K562 (cell line): ENCODE data around the gene CLEC4A. TPM values are rescaled to one million over a fixed set of nuclear protein-coding genes. Genes with fewer than 3 reads are reported as not detected.
A peak's percentile ranks its signal among the peaks of the same experiment; 100 is the strongest.

Experiments
- ATAC-seq: fragments of 200-7000 bp; cut with Tn5 transposase; 3 replicates; pipeline ENCODE4 v1.9.1; 2020; ENCODE audit warnings: moderate library complexity
- BruUV-seq: library from RNA; stranded (reverse); fragments of 400-500 nt; replicated peaks from 2 replicates; lab custom pipeline; 2021; lab: Mats Ljungman, UMichigan
- CTCF ChIA-PET: fragments of 300-600 bp; formaldehyde crosslinking; extraction: SDS; loops from one replicate; lab custom pipeline; 2021; ENCODE audit warnings: low intra/inter-chr PET ratio; lab: Yijun Ruan, JAX
- POLR2A ChIA-PET: fragments of 300-600, 350-650 bp; sonication (Branson Sonifier 250); formaldehyde crosslinking; extraction: SDS; loops from one replicate; lab custom pipeline; 2021; ENCODE audit warnings: antibody characterized with exemption, inconsistent platforms; lab: Yijun Ruan, JAX
- DNase-seq, 4 experiments: peaks; one replicate each; pipeline versions ENCODE4 v3.0.0 to v3.0.0-alpha.2; 2011 to 2018; ENCODE audit warnings: low spot score in 3 of 4, mixed read lengths in 3 of 4; ENCODE audit errors: extremely low read depth in 1 of 4
- FAIRE-seq: peaks from 2 replicates; lab custom pipeline; 2011; peaks lifted over from hg19 to GRCh38; lab: Jason Lieb, UNC
- H2AFZ ChIP-seq: 2 replicates; pipeline ENCODE4 v1.6.0; 2011; ENCODE audit warnings: low read depth, low read length, control low read depth, inconsistent platforms
- H3K27ac ChIP-seq: fragments of 200-600 bp; 3 replicates; pipeline ENCODE4 v1.8.0; 2011; ENCODE audit warnings: low read depth, mild to moderate bottlenecking, control low read depth, inconsistent platforms, low read length, moderate library complexity, mixed read lengths; ENCODE audit errors: extremely low read depth
- H3K27me3 ChIP-seq, 2 experiments: fragments of 300-600 bp in 1 of 2; 2 replicates in 1 of 2; 3 replicates in 1 of 2; pipeline versions ENCODE4 v1.6.0 to v1.8.0; 2011; ENCODE audit warnings: inconsistent platforms in 2 of 2, low read length in 2 of 2, mild to moderate bottlenecking in 1 of 2, mixed read lengths in 1 of 2, moderate library complexity in 1 of 2; ENCODE audit not compliant: control insufficient read depth in 2 of 2, insufficient read depth in 2 of 2
- H3K36me3 ChIP-seq: fragments of 300-600 bp; 3 replicates; pipeline ENCODE4 v1.8.0; 2011; ENCODE audit warnings: mild to moderate bottlenecking, low read length, inconsistent platforms; ENCODE audit not compliant: control insufficient read depth, insufficient read depth
- H3K4me1 ChIP-seq, 2 experiments: fragments of 200-600 bp in 1 of 2; replicated peaks in 1 of 2; 2 replicates in 1 of 2; 3 replicates in 1 of 2; pipeline versions ENCODE4 v1.5.1 to v1.8.0; 2011; ENCODE audit warnings: inconsistent platforms in 2 of 2, low read length in 2 of 2, mild to moderate bottlenecking in 1 of 2, mixed read lengths in 1 of 2, moderate library complexity in 1 of 2; ENCODE audit not compliant: control insufficient read depth in 2 of 2, insufficient read depth in 2 of 2
- H3K4me2 ChIP-seq: 2 replicates; pipeline ENCODE4 v1.6.1; 2011; ENCODE audit warnings: low read length, control low read depth, inconsistent platforms, mixed read lengths; ENCODE audit not compliant: insufficient read depth
- H3K4me3 ChIP-seq: fragments of 200-600 bp; sonication (generic), shearing (Covaris generic); 2 replicates; pipeline ENCODE4 v1.5.1; 2016; ENCODE audit warnings: control low read depth, inconsistent platforms
- H3K79me2 ChIP-seq: fragments of 200-600 bp; 3 replicates; pipeline ENCODE4 v1.8.0; 2011; ENCODE audit warnings: low read length, inconsistent platforms; ENCODE audit not compliant: control insufficient read depth, insufficient read depth
- H3K9ac ChIP-seq, 2 experiments: 2 replicates each; pipeline versions ENCODE4 v1.6.0 to v1.6.1; 2011; ENCODE audit warnings: low read depth in 2 of 2, low read length in 2 of 2, control low read depth in 1 of 2, inconsistent platforms in 1 of 2, mild to moderate bottlenecking in 1 of 2, mixed read lengths in 1 of 2; ENCODE audit not compliant: insufficient read depth in 1 of 2
- H3K9me1 ChIP-seq: one replicate; pipeline ENCODE4 v1.6.0; 2011; ENCODE audit warnings: inconsistent platforms, mild to moderate bottlenecking, low read length, moderate library complexity; ENCODE audit not compliant: control insufficient read depth, insufficient read depth
- H3K9me3 ChIP-seq: replicated peaks from 2 replicates; pipeline ENCODE4 v1.5.1; 2011; ENCODE audit warnings: low read depth, low read length, inconsistent platforms; ENCODE audit not compliant: control insufficient read depth, insufficient read depth
- H4K20me1 ChIP-seq: replicated peaks from 2 replicates; pipeline ENCODE4 v1.6.1; 2011; ENCODE audit warnings: low read length, inconsistent platforms, mixed read lengths; ENCODE audit not compliant: control insufficient read depth, insufficient read depth
- CHD2 ChIP-seq: IDR thresholded peaks from 2 replicates; pipeline ENCODE4 v1.6.1; 2011; ENCODE audit warnings: low read depth, low read length
- DIDO1 ChIP-seq: fragments of 450-650 bp; IDR thresholded peaks from 2 replicates; pipeline ENCODE4 v1.6.1; 2016; ENCODE audit warnings: low read depth, missing biosample characterization, missing genetic modification characterization
- KDM1A ChIP-seq, 2 experiments: fragments of 450-650 bp; IDR thresholded peaks; 2 replicates each; pipeline ENCODE4 v1.6.1; 2016; ENCODE audit warnings: mild to moderate bottlenecking in 2 of 2
- MECOM ChIP-seq: fragments of 250-450 bp; sonication (Bioruptor Pico); IDR thresholded peaks from 2 replicates; pipeline ENCODE4 v1.8.0; 2022; ENCODE audit warnings: inconsistent platforms
- RBM25 ChIP-seq: fragments of 200-400 bp; formaldehyde crosslinking; IDR thresholded peaks from 2 replicates; pipeline ENCODE4 v1.6.1; 2018; ENCODE audit warnings: low read length, low read depth, moderate library complexity; ENCODE audit not compliant: severe bottlenecking
- ZNF354B ChIP-seq: fragments of 250-450 bp; sonication (Bioruptor Pico); IDR thresholded peaks from 2 replicates; pipeline ENCODE4 v1.4.0; 2020
- ZNF764 ChIP-seq: fragments of 250-450 bp; sonication (Bioruptor Pico); IDR thresholded peaks from 2 replicates; pipeline ENCODE4 v1.4.0; 2020; ENCODE audit warnings: low read depth, mild to moderate bottlenecking, moderate library complexity
- WGBS: fragments of 100-300 bp; shearing (Covaris generic); methylation state at CpG from one replicate; pipeline ENCODE4 v1.1.6; 2016; ENCODE audit warnings: low coverage, mixed read lengths; ENCODE audit not compliant: insufficient coverage; ENCODE audit errors: missing lambda C conversion rate; 5-methylcytosine and 5-hydroxymethylcytosine counted together
- in situ Hi-C: fragments of 300-500 bp; cut with MboI; formaldehyde crosslinking; loops from 4 replicates; pipeline ENCODE4 v1.15.0; 2018; ENCODE audit warnings: inconsistent platforms, mixed read lengths
- intact Hi-C: fragments of 100-400 bp; cut with micrococcal nuclease; formaldehyde crosslinking; loops from 2 replicates; pipeline ENCODE4 v1.14.2; 2022
- polyA plus RNA-seq, 8 experiments: library from polyadenylated mRNA; depleted of rRNA in 4 of 8; stranded (reverse) in 5 of 8; unstranded in 3 of 8; fragments of >200 nt; fragmentation: Nextera tagmentation in 2 of 8; fragmentation: Illumina TruSeq in 1 of 8; extraction: Ambion mirVana in 2 of 8; extraction: Trizol in 1 of 8; gene quantifications; 2 replicates each; pipeline versions ENCODE4 v1.2.1 to v1.2.3, GENCODE V29; 2011 to 2014; ENCODE audit warnings: inconsistent platforms in 1 of 8, missing spikeins in 1 of 8
- total RNA-seq, 7 experiments: library from RNA; depleted of rRNA in 6 of 7; stranded (reverse); fragments of >200 nt in 6 of 7; fragmentation: Illumina TruSeq in 2 of 7; extraction: Trizol in 2 of 7; gene quantifications; 2 replicates each; pipeline versions ENCODE4 v1.2.1 to v1.2.3, GENCODE V29; 2011 to 2021; ENCODE audit warnings: low replicate concordance in 1 of 7
- TF ChIP-seq, protein P1 (sequence below), 2 experiments: fragments of 450-650 bp; IDR thresholded peaks; 2 replicates each; pipeline ENCODE4 v1.6.1; 2018; ENCODE audit warnings: mild to moderate bottlenecking in 2 of 2, low read depth in 1 of 2; ENCODE audit not compliant: partially characterized antibody in 2 of 2
- TF ChIP-seq, protein P2 (sequence below): fragments of 450-650 bp; IDR thresholded peaks from 2 replicates; pipeline ENCODE4 v1.6.1; 2016; ENCODE audit warnings: missing biosample characterization, missing genetic modification characterization
- TF ChIP-seq, protein P3 (sequence below): fragments of 250-450 bp; sonication (Bioruptor Pico); IDR thresholded peaks from 2 replicates; pipeline ENCODE4 v1.4.0; 2020; ENCODE audit warnings: mild to moderate bottlenecking

Gene CLEC4A
- total and polyA plus RNA-seq, 9 of the 15 experiments (the other 6 are each of a cell fraction or from before 2014, with no cell fraction given): 0.06 to 0.27 (median 0.18) TPM; not detected in 5

DNA sequence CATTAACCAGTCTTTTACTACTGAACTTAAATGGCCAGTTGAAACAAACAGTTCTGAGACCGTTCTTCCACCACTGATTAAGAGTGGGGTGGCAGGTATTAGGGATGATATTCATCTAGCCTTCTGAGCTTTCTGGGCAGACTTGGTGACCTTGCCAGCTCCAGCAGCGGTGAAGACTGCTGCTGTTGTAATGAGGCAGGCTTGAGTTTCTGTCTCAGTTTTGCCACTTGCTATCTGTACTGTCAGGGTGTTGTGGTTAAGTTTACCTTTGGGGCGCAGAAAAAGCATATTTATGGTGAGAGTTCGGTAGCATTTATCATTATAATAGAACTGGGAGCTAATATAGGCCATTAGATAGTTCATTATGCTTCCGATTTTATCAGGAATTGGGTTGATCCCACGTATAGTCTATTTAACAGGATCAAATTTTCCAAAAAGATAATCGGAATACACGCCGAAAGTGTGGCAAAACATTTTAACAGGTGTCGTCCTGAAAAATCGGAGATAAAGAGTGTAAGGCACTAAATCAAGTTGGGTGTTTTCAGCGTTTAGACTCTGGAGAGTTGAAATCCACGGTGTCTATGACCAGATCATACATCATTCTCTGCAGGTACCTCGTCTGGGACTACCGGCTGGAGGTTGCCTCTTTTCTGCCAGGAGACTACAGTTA, 42.0 kb upstream of the CLEC4A start:
- FAIRE-seq: peak; percentile 46
- Histone ChIP-seq H3K36me3 (peaks cover 11% of the 10 kb centered on the region; the same call in 2 of the 3 replicates), H3K4me1 (peaks cover 14 to 17% of the 10 kb centered on the region in 2 experiments; a peak in 4 of 5 replicates), H4K20me1 (0 out of 2 replicates have a peak, but pooled peaks cover 3% of the 10 kb centered on the region), H3K79me2 (peaks cover 55% of the 10 kb centered on the region), H2AFZ (peak overlapping the region; percentile 76), H3K27me3 (no peaks in the 10 kb centered on the region), H3K9me1 (no peaks in the 10 kb centered on the region), H3K27ac (peak overlapping the region; percentile 90), H3K9ac (peak overlapping the region; percentile 89 to 96; a peak in 3 of 4 replicates), H3K4me2 (peak overlapping the region; percentile 88), H3K9me3 (no peaks in the 10 kb centered on the region), H3K4me3 (peak overlapping the region; percentile 58)
- POLR2A ChIA-PET: interaction anchor here (0.6 kb wide), 1 partner anchor 43 kb away, joined by 3 read pairs; no protein-coding TSS in a partner anchor
- DNase-seq: peak in 2 of 4 experiments; percentile 26 to 44
- intact Hi-C loops (loop anchor here (5.0 to 10.0 kb wide), 2 partner anchors 49 to 147 kb away; partner anchors contain the start of genes FOXJ2 and SLC2A3), in situ Hi-C loops (loop anchor here (5.0 kb wide), 1 partner anchor 34 kb away; no protein-coding TSS in a partner anchor)
- TSS peak; percentile 98 for BruUV-seq
- CTCF ChIA-PET: no interaction called here
- under 1% methylated on average over 14 of the region's 15 CpGs for WGBS
- peak; percentile 64 for ATAC-seq
- TF ChIP-seq CHD2 (no peak), RBM25 (no peak), ZNF354B (no peak), ZNF764 (no peak), MECOM (CRISPR knock-in tag) (no peak), KDM1A (IDR thresholded peaks at IDR 0.05) (no peak), DIDO1 (tag) (no peak)
- TF ChIP-seq, protein P1, sequence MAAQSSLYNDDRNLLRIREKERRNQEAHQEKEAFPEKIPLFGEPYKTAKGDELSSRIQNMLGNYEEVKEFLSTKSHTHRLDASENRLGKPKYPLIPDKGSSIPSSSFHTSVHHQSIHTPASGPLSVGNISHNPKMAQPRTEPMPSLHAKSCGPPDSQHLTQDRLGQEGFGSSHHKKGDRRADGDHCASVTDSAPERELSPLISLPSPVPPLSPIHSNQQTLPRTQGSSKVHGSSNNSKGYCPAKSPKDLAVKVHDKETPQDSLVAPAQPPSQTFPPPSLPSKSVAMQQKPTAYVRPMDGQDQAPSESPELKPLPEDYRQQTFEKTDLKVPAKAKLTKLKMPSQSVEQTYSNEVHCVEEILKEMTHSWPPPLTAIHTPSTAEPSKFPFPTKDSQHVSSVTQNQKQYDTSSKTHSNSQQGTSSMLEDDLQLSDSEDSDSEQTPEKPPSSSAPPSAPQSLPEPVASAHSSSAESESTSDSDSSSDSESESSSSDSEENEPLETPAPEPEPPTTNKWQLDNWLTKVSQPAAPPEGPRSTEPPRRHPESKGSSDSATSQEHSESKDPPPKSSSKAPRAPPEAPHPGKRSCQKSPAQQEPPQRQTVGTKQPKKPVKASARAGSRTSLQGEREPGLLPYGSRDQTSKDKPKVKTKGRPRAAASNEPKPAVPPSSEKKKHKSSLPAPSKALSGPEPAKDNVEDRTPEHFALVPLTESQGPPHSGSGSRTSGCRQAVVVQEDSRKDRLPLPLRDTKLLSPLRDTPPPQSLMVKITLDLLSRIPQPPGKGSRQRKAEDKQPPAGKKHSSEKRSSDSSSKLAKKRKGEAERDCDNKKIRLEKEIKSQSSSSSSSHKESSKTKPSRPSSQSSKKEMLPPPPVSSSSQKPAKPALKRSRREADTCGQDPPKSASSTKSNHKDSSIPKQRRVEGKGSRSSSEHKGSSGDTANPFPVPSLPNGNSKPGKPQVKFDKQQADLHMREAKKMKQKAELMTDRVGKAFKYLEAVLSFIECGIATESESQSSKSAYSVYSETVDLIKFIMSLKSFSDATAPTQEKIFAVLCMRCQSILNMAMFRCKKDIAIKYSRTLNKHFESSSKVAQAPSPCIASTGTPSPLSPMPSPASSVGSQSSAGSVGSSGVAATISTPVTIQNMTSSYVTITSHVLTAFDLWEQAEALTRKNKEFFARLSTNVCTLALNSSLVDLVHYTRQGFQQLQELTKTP (IDR thresholded peaks at IDR 0.05; ENCODE audit: low read depth in 1 of 2, partially characterized antibody in 2 of 2): peak in 1 of 2 experiments; percentile 31
- TF ChIP-seq, protein P2, sequence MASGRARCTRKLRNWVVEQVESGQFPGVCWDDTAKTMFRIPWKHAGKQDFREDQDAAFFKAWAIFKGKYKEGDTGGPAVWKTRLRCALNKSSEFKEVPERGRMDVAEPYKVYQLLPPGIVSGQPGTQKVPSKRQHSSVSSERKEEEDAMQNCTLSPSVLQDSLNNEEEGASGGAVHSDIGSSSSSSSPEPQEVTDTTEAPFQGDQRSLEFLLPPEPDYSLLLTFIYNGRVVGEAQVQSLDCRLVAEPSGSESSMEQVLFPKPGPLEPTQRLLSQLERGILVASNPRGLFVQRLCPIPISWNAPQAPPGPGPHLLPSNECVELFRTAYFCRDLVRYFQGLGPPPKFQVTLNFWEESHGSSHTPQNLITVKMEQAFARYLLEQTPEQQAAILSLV (tag): no peak
- TF ChIP-seq, protein P3, sequence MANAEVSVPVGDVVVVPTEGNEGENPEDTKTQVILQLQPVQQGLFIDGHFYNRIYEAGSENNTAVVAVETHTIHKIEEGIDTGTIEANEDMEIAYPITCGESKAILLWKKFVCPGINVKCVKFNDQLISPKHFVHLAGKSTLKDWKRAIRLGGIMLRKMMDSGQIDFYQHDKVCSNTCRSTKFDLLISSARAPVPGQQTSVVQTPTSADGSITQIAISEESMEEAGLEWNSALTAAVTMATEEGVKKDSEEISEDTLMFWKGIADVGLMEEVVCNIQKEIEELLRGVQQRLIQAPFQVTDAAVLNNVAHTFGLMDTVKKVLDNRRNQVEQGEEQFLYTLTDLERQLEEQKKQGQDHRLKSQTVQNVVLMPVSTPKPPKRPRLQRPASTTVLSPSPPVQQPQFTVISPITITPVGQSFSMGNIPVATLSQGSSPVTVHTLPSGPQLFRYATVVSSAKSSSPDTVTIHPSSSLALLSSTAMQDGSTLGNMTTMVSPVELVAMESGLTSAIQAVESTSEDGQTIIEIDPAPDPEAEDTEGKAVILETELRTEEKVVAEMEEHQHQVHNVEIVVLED: no peak
